Raji (cell line): ENCODE data around the gene PEX14.

ENCODE experiments used
- POLR2A ChIP-seq: IDR thresholded peaks from 2 replicates; pipeline ENCODE4 v1.6.1; 2011; ENCODE audit warnings: low read depth, low read length, control low read depth; ENCODE audit not compliant: insufficient read depth

Gene PEX14

GRCh38 chr1:10617931-10618885 is 143.5 kb downstream of the PEX14 start:
- TF ChIP-seq POLR2A: no peak

DNA sequence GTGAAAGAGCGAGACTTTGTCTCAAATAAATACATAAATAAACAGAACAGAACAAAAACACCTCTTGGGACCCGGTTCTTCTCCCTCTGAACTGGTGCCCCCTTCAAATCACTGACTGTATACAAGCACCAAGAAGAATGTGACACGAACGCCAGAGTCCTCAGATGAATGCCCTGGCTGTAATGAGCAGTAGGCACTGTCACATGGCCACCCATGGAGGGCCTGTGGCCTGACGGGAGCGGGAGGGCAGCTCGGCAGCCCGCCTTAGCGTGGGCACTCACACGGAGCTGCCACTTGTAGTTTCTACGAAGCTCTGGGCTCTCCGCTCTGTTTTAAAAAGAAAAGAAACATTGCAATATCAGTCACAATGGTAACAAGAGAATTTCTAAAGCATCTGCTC is 146.0 kb downstream of the PEX14 start:
- TF ChIP-seq POLR2A: no peak

DNA sequence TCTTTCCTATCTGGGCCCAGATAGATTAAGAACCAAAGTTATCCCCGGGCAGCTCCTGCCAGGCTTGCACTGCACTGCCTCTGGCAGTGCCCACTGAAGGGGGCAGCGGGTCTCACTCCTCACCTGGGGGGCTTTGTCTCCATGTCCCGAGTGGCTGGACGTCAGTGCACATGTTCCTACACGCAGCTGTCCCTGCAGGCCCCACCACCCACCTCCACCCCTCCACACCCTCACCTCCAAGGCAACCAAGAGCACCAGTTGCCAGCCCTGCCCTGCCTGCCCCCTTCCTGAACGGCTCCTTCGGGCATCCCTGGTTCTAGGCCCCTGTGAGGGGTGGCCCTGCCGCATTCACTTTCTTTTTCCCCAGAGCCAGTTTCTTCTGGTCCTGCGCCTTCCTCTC is 147.2 kb downstream of the PEX14 start:
- no peak for TF ChIP-seq POLR2A

DNA sequence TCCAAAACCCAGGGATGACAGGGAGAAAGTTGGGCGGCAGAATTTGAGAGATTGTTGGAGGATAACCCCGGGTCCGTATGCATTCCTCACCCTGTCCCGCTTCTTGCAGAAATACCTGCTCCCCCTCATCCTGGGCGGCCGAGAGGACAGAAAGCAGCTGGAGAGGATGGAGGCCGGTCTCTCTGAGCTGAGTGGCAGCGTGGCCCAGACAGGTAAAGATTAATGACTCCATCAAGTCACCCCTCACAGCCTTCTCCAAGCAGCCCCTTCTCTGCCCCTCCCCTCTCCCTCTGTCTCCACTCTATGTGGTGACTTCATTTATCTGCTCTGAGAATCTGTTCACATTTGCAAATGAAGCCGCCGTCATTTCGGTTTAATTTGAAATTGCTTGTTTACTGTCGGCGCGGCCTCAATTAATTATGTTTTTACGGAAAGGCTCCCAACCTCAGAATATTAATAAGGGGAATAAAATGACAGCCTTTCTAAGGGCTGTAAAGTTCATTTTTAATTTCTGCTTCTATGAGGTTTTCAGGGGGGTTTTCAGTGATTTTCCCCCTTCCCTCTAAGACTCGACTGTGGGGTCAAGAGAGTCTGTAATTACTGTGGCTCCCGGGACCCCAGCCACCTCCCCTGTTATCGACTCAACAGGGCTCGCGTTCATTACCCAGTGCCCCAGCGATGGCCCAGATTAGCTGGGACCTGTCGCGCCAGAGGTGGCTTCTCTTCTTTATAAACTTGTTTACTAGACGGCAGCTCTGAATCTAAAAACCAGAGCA is 148.3 kb downstream of the PEX14 start:
- TF ChIP-seq POLR2A: no peak

DNA sequence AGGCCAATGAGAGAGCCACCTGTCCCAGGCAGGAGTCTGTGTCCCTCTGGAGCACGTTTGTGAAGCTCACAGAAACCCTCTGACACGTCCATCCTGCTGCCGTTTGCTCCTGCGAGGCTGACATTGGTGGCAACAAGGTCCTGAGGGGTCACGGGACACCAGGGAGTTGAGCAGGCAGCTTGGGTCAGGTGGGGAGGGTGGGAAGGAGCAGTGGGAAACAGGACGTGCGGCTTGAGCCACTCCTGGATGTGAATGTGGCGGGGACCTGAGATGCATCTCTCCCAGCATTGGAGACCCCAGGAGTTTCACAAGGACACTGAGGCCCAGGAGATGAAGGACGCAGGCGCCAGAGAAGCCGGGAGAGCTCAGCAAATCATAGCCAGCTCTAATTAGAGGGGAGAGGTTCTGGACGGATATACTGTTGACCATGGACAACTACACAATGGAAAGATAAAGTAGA is 149.0 kb downstream of the PEX14 start:
- TF ChIP-seq POLR2A: no peak

DNA sequence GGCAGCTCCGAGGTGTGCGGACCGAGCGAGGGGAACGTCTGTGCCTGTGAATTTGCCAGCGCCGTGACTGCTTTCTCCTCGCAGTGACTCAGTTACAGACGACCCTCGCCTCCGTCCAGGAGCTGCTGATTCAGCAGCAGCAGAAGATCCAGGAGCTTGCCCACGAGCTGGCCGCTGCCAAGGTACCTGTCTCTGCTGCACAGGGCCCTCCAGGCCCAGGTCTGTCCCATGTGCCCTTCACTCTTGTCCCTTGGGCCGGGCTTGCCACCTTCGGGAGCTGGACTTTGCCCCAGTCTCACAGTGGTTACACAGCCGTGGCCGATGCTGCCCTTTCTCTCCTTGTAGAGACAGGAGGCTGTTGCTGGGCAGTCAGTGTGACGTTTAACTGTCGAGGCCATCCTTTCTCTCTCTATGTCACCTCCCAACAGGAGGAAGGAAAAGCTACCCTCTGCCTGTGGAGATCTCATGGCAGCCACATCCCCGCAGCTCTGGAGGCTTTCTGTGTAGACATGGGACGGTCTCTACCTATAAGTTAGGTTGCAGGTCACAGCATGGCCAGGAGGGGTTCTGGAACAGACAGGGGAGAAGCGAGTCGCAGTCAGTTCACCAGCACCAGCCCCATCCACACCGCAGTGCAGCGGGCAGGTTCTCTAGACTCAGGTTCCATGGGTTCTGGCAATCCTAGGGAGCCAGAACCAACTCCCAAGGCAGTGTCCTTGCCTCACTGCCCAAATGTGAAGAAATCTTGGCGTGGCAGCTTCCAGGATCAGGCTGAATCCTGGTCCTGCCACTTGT is 149.7 kb downstream of the PEX14 start:
- no peak for TF ChIP-seq POLR2A

- no peak for TF ChIP-seq POLR2A
These were observed 150.3 kb downstream of the PEX14 start for GRCh38 chr1:10625076-10625475.

GRCh38 chr1:10625554-10625953 is 150.8 kb downstream of the PEX14 start:
- no peak for TF ChIP-seq POLR2A

DNA sequence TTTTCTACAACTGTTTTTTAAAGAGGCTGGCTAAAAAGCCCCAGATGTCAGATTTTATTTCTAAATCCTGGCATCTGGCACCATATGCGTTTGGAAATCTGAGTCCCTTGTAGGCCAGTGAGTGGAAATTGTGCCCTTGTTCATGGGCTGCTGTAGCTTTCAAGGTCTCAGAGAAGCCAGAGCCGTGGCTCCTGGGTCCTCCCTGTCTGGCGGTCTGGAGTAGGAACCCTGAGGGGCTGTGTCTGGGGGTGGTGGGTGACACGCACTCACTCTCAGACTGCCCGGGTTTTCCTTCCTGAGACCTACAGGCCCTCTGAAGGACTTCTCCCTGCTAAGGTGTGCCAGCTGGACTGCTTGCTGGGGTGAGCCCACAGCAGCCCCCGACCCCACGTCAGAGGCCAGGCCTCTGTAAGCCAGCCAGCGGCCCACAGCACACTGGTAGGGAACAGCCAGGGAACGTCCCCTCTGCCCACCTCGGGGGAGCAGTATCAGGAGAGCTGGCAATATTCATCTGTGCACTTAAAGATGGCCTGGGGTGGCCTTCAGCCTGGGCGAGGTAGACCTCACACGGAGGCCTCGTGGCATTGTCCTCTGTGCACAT is 151.5 kb downstream of the PEX14 start:
- TF ChIP-seq POLR2A: no peak

DNA sequence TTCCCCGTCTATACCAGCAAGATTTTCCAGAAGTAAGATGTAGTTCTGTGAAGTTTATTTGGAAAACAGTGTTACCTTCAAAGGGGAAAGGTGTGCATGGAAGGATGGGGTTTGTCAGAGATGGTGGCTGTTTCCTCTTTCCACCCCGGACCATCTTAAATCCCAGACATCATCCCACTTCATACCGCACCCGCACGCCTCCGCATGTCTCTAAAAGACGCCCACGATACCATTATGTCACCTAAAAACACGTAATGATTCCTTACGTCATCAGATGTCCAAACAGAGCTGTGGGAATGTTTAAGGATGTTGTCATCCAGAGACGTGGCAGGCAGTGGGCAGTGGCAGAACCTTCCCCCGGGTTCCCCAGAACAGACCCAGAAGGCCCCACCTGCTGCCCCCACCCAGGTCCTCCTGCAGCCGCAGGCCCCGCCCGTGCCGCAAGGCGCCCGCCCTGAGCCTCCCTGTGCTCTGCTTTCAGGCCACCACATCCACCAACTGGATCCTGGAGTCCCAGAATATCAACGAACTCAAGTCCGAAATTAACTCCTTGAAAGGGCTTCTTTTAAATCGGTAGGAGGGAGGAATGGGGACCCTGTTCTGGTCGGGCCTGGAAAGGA is 152.2 kb downstream of the PEX14 start:
- no peak for TF ChIP-seq POLR2A

GRCh38 chr1:10628685-10629084 is 153.9 kb downstream of the PEX14 start:
- no peak for TF ChIP-seq POLR2A

GRCh38 chr1:10629091-10629815 is 154.5 kb downstream of the PEX14 start:
- no peak for TF ChIP-seq POLR2A

DNA sequence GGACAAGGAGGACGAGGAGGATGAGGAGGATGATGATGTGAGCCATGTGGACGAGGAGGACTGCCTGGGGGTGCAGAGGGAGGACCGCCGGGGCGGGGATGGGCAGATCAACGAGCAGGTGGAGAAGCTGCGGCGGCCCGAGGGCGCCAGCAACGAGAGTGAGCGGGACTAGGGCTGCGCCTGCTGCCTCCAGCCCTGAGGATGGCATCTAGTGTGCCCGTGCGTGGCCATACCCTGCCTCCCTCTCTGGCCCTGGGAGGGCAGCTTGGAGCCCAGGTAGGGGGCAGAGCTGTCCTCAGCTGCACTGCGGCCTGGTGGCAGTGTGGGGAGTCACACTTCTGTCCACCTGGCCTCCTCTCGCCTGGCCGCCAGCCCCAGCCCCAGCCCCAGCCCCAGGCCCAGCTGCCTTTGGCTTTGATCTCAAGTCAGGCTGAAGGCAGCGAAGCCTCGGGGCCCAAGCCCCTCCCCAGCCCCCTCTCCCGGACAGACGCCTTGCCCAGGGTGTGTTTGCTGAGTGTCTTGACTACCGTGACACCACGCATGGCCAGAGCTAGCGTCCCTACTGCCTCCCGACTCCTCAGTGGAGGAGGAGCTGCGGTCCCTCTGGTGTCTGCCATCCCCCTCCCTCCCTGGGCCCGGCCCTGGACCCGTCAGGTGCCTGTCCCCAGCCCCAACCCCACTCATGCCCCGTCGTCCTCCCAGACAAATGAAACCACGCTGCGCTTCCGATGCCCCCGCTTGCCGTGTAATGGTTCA is 155.2 kb downstream of the PEX14 start:
- no peak for TF ChIP-seq POLR2A
